Ascending aorta (tissue), 2 donors: ENCODE results near the gene ARID2. TPM values are rescaled to one million over a fixed set of nuclear protein-coding genes. Genes with fewer than 3 reads are reported as not detected.

Experiments used
- DNase-seq, 2 donors: peaks; one replicate each; pipeline ENCODE4 v3.0.0-alpha.2; 2019; ENCODE audit warnings: low spot score in 2 of 2
- H3K27ac ChIP-seq, 2 donors: fragments of 200-600 bp; sonication (generic); one replicate each; pipeline ENCODE4 v1.5.1; 2016 to 2017; ENCODE audit warnings: mild to moderate bottlenecking in 1 of 2
- H3K27me3 ChIP-seq: fragments of 200-600 bp; sonication (generic); one replicate; pipeline ENCODE4 v1.5.1; 2017
- H3K36me3 ChIP-seq, 2 donors: fragments of 200-600 bp; sonication (generic); one replicate each; pipeline ENCODE4 v1.5.1; 2016
- H3K4me1 ChIP-seq, 2 donors: fragments of 200-600 bp; sonication (generic); one replicate each; pipeline ENCODE4 v1.5.1; 2016 to 2017; ENCODE audit warnings: mild to moderate bottlenecking in 1 of 2
- H3K4me3 ChIP-seq, 2 donors: fragments of 200-600 bp; sonication (generic); one replicate each; pipeline ENCODE4 v1.5.1; 2016 to 2017; ENCODE audit warnings: mild to moderate bottlenecking in 1 of 2
- H3K9me3 ChIP-seq, 2 donors: fragments of 200-600 bp; sonication (generic); one replicate each; pipeline ENCODE4 v1.5.1; 2016
- CTCF ChIP-seq, 3 experiments: fragments of 200-600 bp in 2 of 3; fragments of 450-650 bp in 1 of 3; sonication (generic) in 2 of 3; IDR thresholded peaks; one replicate each; pipeline ENCODE4 v1.5.1; 2016 to 2019; ENCODE audit warnings: antibody characterized with exemption in 3 of 3, mild to moderate bottlenecking in 1 of 3, moderate library complexity in 1 of 3
- intact Hi-C: fragments of 100-400 bp; cut with DNase I; formaldehyde crosslinking; loops from one replicate; pipeline ENCODE4 v1.15.1; 2023
- total RNA-seq: library from RNA; depleted of rRNA; stranded (reverse); fragments of >200 nt; gene quantifications from one replicate; pipeline ENCODE4 v1.1.0, GENCODE V29; 2016

Gene ARID2
- total RNA-seq, 1 donor from 2014 or later = 18.4 TPM

GRCh38 chr12:45725631-45726602 lies 3.6 kb upstream of the ARID2 start:
- TF ChIP-seq CTCF (IDR thresholded peaks at IDR 0.05) = peak; percentile 48 to 77 (median 68)
- Histone ChIP-seq H3K36me3 (no peaks in the 10 kb centered on the region), H3K27me3 (no peaks in the 10 kb centered on the region), H3K4me3 (peak overlapping the region; percentile 74 to 95), H3K9me3 (no peaks in the 10 kb centered on the region), H3K27ac (peak overlapping the region; percentile 99), H3K4me1 (peaks cover 0 to 20% of the 10 kb centered on the region in 2 donors)
- intact Hi-C loops = loop anchor here (2.0 to 10.0 kb wide), 7 partner anchors 55 to 554 kb away; partner anchors contain the start of gene ANO6
- DNase-seq = no peak

- Histone ChIP-seq H3K4me1 (peaks cover 0 to 24% of the 10 kb centered on the region in 2 donors), H3K4me3 (peak overlapping the region; percentile 74 to 95), H3K27ac (peak overlapping the region; percentile 99), H3K9me3 (no peaks in the 10 kb centered on the region), H3K36me3 (no peaks in the 10 kb centered on the region), H3K27me3 (no peaks in the 10 kb centered on the region)
- DNase-seq = peak; percentile 13 to 77
- intact Hi-C loops = loop anchor here (2.0 to 10.0 kb wide), 7 partner anchors 56 to 554 kb away; partner anchors contain the start of gene ANO6
- TF ChIP-seq CTCF (IDR thresholded peaks at IDR 0.05) = peak in 1 of 3 experiments; percentile 6
Measured at GRCh38 chr12:45726603-45727300, 2.8 kb upstream of the ARID2 start.

GRCh38 chr12:45727301-45727979 lies 2.1 kb upstream of the ARID2 start:
- intact Hi-C loops = loop anchor here (2.0 to 10.0 kb wide), 7 partner anchors 57 to 555 kb away; partner anchors contain the start of gene ANO6
- Histone ChIP-seq H3K27me3 (no peaks in the 10 kb centered on the region), H3K9me3 (no peaks in the 10 kb centered on the region), H3K27ac (peak overlapping the region; percentile 99), H3K4me1 (peaks cover 0 to 28% of the 10 kb centered on the region in 2 donors), H3K4me3 (peak overlapping the region; percentile 74 to 95), H3K36me3 (no peaks in the 10 kb centered on the region)
- TF ChIP-seq CTCF (IDR thresholded peaks at IDR 0.05) = no peak
- peak; percentile 86 to 96 for DNase-seq

GRCh38 chr12:45727980-45728629 lies 1.4 kb upstream of the ARID2 start:
- DNase-seq = no peak
- H3K9me3 ChIP-seq = no peaks in the 10 kb centered on the region
- peak overlapping the region; percentile 74 to 95 for H3K4me3 ChIP-seq
- peak overlapping the region; percentile 99 for H3K27ac ChIP-seq
- no peak for TF ChIP-seq CTCF (IDR thresholded peaks at IDR 0.05)
- intact Hi-C loops = loop anchor here (2.0 to 10.0 kb wide), 8 partner anchors 57 to 556 kb away; partner anchors contain the start of genes ANO6 and SCAF11
- H3K4me1 ChIP-seq = peaks cover 0 to 29% of the 10 kb centered on the region in 2 donors
- no peaks in the 10 kb centered on the region for H3K36me3 ChIP-seq
- no peaks in the 10 kb centered on the region for H3K27me3 ChIP-seq
